ENCODE measurements around the gene CRTC3. TPM values are rescaled to one million over a fixed set of nuclear protein-coding genes. Genes with fewer than 3 reads are reported as not detected.

Gene CRTC3
- total and polyA plus RNA-seq, 2 of the 13 experiments (the other 11 are each of a cell fraction or from before 2014, with no cell fraction given) = 8.4 to 11.8 TPM

DNA sequence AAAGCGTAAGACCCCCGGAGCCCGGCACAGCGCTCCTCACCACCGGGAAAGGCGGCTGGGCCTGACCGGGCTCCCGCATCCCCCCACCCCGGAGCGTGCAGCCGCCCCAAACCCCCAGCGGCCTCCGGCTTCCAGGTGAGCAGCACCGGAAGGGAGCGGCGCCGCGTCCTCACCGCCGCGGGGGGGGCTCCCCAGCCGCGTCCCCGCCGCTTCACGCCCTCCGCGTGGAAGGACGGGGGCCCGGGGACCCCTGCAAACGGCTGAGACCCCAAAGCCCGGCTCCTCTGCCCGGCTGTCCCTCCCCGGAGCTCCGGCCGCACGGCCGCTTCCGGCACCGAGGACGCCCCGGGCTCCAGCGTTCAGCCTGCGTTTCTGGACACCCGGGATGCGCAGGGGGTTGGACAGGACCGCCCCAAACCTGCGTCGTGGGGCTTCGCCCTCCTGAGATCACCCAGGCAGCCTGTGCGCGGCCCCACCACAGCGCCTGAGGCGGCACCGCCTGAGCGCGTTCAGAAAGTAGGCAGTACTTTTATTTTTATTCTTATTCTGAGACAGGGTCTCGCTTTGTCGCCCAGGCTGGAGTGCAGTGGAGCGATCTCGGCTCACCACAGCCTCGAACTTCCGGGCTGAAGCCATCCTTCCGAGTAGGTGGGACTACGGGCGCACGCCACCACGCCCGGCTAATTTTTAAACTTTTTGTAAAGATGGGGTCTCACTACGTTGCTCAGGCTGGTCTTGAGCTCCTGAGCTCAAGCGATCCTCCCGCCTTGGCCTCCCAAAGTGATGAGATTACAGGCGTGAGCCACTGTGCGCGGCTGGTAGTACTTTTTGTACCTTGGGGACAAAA, 135.8 kb downstream of the CRTC3 start (continued):
- TF ChIP-seq ARID4A (CRISPR knock-in tag; IDR thresholded peaks at IDR 0.05; ENCODE audit: borderline replicate concordance) (peak; percentile 62), ZNF121 (CRISPR knock-in tag; IDR thresholded peaks at IDR 0.05) (peak; percentile 97), NFKBIZ (CRISPR knock-in tag; IDR thresholded peaks at IDR 0.05) (no peak), ELF1 (CRISPR knock-in tag; IDR thresholded peaks at IDR 0.05) (peak; percentile 66), ZNF678 (CRISPR knock-in tag; IDR thresholded peaks at IDR 0.05) (no peak), ZNF224 (CRISPR knock-in tag; IDR thresholded peaks at IDR 0.05) (0 out of 2 replicates have a peak, but pooled peaks have one; percentile 63), FOXP1 (IDR thresholded peaks at IDR 0.05) (no peak), FOXP1 (CRISPR knock-in tag; IDR thresholded peaks at IDR 0.05) (no peak), ZNF362 (CRISPR knock-in tag; IDR thresholded peaks at IDR 0.05; ENCODE audit: borderline replicate concordance) (no peak), MTA1 (CRISPR knock-in tag; IDR thresholded peaks at IDR 0.05; ENCODE audit: borderline replicate concordance) (no peak), JUND (CRISPR knock-in tag; IDR thresholded peaks at IDR 0.05) (no peak)
- TF ChIP-seq, protein P1, sequence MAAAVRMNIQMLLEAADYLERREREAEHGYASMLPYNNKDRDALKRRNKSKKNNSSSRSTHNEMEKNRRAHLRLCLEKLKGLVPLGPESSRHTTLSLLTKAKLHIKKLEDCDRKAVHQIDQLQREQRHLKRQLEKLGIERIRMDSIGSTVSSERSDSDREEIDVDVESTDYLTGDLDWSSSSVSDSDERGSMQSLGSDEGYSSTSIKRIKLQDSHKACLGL (CRISPR knock-in tag; IDR thresholded peaks at IDR 0.05) = peak; percentile 33; the same call in 1 of the 2 replicates
- TF ChIP-seq, protein P2, sequence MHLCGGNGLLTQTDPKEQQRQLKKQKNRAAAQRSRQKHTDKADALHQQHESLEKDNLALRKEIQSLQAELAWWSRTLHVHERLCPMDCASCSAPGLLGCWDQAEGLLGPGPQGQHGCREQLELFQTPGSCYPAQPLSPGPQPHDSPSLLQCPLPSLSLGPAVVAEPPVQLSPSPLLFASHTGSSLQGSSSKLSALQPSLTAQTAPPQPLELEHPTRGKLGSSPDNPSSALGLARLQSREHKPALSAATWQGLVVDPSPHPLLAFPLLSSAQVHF (CRISPR knock-in tag; IDR thresholded peaks at IDR 0.05) = 0 out of 2 replicates have a peak, but pooled peaks have one; percentile 24
- TF ChIP-seq, protein P3, sequence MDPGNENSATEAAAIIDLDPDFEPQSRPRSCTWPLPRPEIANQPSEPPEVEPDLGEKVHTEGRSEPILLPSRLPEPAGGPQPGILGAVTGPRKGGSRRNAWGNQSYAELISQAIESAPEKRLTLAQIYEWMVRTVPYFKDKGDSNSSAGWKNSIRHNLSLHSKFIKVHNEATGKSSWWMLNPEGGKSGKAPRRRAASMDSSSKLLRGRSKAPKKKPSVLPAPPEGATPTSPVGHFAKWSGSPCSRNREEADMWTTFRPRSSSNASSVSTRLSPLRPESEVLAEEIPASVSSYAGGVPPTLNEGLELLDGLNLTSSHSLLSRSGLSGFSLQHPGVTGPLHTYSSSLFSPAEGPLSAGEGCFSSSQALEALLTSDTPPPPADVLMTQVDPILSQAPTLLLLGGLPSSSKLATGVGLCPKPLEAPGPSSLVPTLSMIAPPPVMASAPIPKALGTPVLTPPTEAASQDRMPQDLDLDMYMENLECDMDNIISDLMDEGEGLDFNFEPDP (CRISPR knock-in tag; conservative IDR thresholded peaks at IDR 0.05) = 0 out of 2 replicates have a peak, but pooled peaks have one; percentile 75
- TF ChIP-seq, protein P4, sequence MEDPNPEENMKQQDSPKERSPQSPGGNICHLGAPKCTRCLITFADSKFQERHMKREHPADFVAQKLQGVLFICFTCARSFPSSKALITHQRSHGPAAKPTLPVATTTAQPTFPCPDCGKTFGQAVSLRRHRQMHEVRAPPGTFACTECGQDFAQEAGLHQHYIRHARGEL (CRISPR knock-in tag; IDR thresholded peaks at IDR 0.05) = no peak
